GM12801 (cell line): ENCODE measurements around the gene SPECC1.

Experiments used
- TF ChIP-seq, protein P1 (sequence below): IDR thresholded peaks from one replicate; pipeline ENCODE4 v1.5.1; 2011; ENCODE audit warnings: control low read depth; ENCODE audit not compliant: insufficient read length; ENCODE audit errors: extremely low read depth

Gene SPECC1

DNA sequence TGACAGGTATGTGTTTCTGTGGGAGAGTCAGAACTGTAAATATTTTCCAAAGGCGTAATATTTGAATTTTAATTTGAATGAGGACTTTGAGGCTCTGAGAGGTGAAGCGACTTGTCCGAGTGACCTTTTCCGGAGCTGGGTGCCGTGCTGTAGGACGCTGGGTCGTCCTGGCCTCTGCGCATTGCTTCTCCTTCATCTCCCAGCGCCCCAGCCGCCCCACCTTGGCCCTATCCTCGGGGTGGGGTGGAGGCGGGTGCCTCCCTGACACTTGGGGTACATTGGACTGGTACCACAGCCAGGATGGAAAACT lies 147.8 kb downstream of the SPECC1 start:
- TF ChIP-seq, protein P1, sequence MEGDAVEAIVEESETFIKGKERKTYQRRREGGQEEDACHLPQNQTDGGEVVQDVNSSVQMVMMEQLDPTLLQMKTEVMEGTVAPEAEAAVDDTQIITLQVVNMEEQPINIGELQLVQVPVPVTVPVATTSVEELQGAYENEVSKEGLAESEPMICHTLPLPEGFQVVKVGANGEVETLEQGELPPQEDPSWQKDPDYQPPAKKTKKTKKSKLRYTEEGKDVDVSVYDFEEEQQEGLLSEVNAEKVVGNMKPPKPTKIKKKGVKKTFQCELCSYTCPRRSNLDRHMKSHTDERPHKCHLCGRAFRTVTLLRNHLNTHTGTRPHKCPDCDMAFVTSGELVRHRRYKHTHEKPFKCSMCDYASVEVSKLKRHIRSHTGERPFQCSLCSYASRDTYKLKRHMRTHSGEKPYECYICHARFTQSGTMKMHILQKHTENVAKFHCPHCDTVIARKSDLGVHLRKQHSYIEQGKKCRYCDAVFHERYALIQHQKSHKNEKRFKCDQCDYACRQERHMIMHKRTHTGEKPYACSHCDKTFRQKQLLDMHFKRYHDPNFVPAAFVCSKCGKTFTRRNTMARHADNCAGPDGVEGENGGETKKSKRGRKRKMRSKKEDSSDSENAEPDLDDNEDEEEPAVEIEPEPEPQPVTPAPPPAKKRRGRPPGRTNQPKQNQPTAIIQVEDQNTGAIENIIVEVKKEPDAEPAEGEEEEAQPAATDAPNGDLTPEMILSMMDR, result no peak

DNA sequence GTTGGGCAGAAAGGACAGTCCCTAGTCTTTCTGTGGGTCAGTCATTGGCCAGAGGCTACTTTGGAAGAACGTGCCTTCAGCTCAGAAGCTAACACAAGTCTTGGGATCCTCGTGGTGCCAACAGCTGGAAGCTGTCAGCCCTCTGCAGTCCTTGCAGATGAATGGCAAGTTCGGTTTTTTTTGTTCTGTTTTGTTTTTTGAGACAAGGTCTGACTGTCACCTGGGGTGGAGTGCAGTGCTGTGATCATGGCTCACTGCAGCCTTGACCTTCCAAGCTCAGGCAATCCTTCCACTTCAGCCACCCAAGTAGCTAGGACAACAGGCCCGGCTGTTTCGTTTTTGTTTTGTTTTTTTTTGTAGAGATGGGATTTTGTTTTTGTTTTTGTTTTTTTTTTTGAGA lies 149.4 kb downstream of the SPECC1 start:
- TF ChIP-seq, protein P1, result no peak

DNA sequence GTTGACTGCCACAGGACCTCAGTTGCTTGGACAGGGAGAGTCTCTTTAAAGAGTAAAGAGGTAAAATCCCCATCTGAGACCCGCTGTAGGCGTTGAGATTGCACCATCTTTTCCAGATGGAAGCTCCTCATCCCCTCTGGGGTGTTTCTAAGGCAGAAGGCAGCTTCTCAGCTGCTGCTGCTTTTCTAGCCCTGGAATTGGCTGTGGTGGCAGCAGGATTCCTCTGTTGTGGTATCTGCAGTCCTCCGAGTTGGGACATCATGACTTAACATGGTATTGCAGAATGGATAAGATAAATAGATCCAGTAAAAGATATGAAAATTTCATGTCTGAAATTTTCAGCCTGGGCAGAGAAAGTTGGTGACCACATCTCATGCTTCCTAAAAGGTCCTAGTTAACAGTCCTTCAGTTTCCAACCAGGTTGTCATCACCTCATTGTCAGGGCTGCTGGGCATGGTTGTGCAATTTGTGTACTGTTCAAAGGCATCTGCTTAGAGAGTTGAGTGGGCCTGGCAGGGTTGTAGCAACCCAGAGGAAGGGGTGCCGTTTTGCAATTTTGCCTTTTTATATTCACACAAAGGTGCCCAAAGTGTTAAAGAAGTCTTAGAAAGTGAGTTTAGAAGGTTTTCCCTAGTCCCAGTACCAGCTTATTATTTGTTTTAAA lies 150.4 kb downstream of the SPECC1 start:
- TF ChIP-seq, protein P1, result no peak

DNA sequence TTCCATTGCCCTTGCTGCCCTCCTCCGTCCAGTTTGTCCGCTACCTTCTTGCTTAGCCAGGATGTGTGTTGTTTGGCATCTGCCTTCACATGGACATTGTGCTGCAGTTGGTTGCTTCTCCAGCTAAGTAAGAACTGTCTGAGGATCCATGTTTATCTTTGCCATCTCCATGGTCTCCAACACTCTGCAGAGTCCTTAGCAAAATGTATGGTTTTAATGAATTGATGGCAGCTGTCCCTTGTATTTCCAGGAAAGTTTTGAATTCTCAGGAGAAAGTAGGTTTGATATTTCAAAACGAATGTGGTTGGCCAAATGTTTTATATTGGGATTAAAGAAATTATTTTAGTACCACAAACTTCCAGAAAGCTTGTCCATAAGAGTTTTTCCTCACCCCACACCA lies 160.9 kb downstream of the SPECC1 start:
- TF ChIP-seq, protein P1, result no peak

DNA sequence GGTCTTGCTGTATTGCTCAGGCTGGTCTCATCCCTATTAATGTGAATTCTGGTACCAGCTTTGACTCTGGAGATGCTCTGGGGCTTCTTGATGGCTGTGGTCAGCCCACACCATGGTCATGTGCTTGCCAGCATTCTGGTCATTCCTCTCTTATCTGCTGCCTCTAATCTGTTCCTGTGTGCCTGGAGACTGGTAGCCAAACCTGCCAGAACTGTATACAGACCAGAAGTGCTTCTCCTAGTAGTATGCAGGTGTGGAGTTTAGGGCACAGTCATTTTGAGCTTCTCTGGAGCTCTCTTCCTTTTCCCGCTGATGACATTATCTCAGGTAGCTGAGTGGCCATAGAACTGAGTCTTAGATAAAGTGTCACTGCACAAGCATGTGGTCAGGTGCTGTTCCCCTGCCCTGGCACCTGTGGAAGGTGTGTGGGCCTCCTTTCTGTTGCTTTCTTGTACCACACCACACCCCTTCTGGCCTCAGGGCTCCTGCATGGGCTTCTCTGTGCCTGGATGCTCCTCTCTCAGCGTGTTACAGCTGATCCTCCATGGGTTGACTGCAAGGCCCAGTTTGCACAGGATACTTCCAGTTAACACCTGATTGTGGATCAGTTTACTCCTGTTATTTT lies 162.7 kb downstream of the SPECC1 start:
- TF ChIP-seq, protein P1, result no peak

DNA sequence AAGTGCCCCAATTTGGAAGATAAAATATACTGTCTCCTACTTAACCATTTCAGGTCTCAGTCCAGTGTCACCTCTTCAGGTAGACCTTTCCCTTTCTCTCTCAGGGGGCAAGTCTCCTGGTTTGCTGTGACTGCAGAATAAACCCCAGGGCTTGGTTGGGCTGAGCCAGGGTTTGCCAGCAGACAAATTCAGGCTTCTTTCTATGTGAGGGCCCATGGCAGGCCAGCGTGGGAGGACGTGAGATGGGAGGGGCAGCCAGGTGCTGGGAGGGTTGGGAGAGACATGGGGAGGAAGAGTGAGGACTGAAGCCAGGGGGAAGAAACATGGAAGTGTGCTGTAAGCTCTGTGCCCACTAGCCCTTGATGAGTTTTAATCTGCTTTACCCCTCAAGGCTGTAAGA lies 163.2 kb downstream of the SPECC1 start:
- TF ChIP-seq, protein P1, result no peak

DNA sequence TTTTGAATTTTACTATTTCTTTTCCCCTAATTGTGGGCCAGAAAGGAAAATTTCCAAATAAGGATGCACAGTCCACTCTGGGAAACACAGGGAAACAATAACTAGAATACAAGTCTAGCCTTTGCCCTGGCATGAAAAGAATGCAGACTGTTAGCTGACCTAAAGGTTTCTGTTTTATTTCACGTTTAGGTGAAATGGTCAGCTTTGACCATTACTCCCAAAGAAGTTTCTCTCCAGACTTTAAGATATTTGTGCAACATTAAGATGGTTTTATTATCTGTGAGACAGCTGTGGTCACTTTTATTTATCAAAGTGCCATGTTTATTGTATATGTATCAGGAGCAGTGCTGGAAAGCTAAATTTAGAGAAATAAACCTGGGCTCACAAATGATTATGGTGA lies 163.9 kb downstream of the SPECC1 start:
- TF ChIP-seq, protein P1, result no peak
